Activated CD8-positive, alpha-beta memory T cell treated with anti-CD3 and anti-CD28 coated beads for 4 hours (primary cell): ENCODE measurements around the gene LRRC1.
"Not testable (repeated sequence)": the region's sequence is repeated elsewhere in the genome, so short reads cannot be mapped to it uniquely, and the experiment has no call there.

Source experiments
- DNase-seq, 2 donors: peaks; one replicate each; pipeline ENCODE4 v3.0.0-alpha.2; 2020; ENCODE audit warnings: low read depth in 2 of 2

Gene LRRC1

GRCh38 chr6:53792973-53793317 is 1.9 kb upstream of the LRRC1 start:
- DNase-seq, result no peak

- peak in 1 of 2 donors; percentile 5 for DNase-seq
These were observed 1.3 kb upstream of the LRRC1 start for GRCh38 chr6:53793318-53794136.

DNA sequence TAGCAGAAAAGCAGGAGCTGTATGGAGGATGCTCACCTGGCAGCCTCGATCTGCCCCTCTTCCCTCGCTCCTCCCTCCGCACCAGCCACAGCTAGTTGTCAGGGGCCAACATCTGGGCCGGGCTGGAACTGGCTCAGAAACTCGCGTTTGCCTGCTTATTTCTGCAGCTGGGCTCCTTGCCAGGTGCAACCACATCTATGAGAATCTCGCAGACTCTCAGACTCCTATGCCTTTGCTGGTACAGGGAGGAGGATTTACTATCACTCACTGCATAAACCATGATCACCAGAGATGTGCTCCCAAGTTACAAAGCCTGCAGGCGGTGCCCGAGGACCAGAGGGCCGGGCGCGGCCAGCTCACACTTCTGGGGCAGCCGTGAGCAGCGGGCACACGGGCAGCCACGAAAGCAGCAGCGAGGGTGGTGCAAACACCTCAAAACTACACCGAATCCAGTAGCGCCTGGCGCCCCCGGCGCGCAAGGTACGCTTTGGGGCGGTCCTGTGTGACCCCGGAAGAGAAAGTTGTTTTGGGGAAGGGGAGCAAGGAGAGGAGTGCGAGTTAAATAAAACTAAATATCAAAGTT is 577 bp upstream of the LRRC1 start:
- peak in 1 of 2 donors; percentile 13 for DNase-seq

DNA sequence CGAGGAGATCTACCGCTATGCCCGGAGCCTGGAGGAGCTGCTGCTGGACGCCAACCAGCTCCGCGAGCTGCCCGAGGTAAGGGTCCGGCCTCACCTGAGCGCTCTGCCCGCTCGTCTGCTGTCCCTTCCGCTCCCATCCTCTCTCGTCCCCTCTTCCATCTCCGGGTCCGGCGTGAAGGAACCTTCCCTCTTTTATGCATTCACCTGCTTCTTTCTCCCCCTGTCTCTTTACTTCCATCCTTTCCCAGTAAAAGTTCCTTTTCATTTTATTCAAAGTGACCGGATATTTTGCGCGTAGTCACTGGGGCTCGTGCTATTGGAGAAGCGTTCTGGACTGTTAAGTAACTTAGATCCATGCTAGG is 516 bp downstream of the LRRC1 start:
- DNase-seq, result no peak

DNA sequence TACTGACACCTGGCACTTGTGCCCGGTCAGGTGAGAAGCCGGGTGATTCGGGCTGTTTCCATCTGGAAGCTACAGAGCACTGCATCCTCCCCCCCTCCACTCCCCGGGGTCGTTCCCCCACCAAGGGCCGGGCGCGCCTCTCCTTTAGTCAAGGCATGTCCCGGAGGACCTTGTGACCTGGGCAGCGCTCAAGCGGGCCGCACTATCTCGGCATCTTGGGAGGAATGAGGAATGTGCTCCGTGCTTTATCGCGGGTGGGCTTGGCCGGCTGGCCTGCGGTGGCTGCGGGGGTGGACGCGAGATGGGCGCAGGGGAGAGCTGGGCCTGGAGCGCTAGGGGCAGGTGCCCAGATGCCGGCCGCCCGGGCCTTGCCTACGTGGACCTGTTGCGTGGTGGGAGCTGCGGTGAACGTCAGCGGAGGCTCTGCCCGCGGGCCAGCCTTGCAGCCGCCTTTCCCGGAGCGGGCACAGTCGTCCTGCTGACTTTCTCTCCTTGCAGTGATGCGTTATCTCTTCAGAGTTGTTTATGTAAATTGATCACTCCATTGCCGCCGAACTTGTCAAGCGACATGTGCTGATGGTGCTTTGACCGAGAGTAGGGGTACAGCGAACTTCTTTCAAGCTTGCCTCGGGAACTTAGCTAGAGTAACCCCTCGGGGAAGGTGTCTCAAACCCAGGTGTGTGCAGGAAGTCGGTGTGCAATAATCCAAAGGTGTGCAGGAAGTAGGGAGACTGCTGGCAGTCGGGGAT is 1.1 kb downstream of the LRRC1 start:
- DNase-seq, result no peak

GRCh38 chr6:53796451-53796780 is 1.6 kb downstream of the LRRC1 start:
- no peak for DNase-seq

GRCh38 chr6:53796791-53797190 is 2.0 kb downstream of the LRRC1 start:
- DNase-seq, result no peak

GRCh38 chr6:53797304-53797703 is 2.5 kb downstream of the LRRC1 start:
- DNase-seq, result no peak

- DNase-seq, result no peak
These were observed 4.5 kb downstream of the LRRC1 start for GRCh38 chr6:53799340-53799739.

DNA sequence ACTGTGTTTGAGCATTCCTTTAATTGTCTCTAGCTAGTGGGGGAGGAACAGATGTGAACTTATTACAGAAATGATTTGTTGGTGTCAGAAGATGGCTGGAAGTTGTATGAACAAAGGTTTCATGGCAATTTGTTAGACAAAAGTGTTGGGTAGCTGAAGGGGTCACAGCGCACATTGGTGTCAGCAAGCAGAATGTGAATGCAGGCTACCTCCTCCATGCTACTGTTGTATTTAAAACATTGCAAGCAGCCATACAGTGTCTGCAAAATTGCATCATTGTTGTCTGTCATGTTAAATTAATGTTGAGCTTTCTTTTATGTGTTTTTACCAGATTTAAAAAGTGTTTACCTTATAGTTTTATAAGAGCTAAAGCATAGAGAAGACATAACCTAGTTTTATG is 6.2 kb downstream of the LRRC1 start:
- DNase-seq, result no peak

- no peak for DNase-seq
These were observed 7.8 kb downstream of the LRRC1 start for GRCh38 chr6:53802582-53802981.

DNA sequence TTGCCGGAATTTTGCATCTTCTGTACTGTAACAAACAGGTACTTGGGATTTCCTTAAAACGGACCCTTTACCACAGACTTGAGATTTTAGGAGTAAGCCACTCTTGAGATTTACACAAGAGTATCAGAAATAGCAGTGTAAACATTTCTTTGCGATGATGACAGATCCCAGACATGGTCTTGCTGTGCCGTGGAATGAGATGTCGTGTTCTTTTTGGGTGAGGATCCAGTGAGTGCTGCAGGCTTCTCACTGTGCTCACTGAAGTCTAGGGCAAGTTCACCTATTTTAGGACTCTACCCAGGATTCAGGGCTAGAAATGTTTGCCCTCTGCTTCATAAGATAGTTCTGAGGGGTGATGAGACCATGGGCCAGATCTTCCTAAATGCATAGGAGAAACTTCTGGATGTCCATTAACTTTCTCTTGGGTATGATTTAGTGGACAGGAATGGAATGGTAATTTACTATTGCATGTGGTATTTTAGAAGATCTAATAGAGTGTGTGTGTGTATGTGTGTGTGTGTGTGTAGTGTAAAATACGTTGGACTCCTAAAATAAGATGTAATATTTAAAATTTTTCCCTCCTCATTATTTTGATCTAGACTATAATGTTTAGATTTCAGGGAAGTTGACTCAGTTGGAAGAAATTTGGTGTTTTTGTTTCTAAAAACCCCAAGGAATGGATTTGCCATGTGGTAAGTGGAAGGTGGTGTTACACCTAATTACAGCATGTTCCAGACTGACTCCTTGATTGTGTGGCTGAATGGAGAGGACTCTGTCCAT is 8.5 kb downstream of the LRRC1 start:
- DNase-seq, result no peak

GRCh38 chr6:53805016-53805415 is 10.2 kb downstream of the LRRC1 start:
- no peak for DNase-seq

DNA sequence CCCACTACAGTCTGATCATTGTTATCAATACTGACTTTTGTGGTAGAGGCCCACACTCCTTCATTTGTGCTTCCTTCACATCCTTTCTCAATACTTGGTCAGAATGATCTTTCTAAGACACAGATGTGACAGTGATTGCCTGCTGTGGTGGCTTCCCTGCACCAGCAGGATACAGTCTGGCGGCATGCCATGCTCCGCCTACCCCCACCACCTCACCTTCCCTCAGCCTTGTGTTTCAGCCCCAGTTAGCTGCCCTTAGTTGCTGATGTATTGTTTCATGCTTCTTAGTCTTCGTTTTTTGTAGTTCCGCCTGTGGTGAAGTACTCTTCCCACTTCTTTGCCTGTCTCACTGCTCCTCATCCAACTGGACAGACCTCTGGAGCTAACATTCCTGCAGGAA is 10.9 kb downstream of the LRRC1 start:
- DNase-seq, result no peak

DNA sequence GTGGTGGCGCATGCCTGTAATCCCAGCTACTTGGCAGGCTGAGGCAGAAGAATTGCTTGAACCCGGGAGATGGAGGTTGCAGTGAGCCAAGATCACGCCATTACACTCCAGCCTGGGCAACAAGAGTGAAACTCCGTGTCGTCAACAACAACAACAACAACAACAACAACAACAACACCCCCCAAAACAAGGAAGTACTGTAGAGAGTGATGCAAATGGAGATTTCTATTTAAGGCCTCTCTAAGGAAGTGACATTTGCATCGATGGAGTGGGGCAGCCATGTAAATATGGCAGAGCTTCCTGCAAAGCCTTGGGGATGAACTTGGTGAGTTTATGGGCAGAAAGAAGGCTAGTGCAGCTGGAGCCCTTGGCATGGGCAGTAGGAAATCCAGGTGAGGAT is 12.8 kb downstream of the LRRC1 start:
- DNase-seq, result not testable (repeated sequence)

GRCh38 chr6:53808302-53808881 is 13.6 kb downstream of the LRRC1 start:
- no peak for DNase-seq

GRCh38 chr6:53809691-53810090 is 14.9 kb downstream of the LRRC1 start:
- DNase-seq, result no peak

- DNase-seq, result no peak
These were observed 16.3 kb downstream of the LRRC1 start for GRCh38 chr6:53811082-53811481.

DNA sequence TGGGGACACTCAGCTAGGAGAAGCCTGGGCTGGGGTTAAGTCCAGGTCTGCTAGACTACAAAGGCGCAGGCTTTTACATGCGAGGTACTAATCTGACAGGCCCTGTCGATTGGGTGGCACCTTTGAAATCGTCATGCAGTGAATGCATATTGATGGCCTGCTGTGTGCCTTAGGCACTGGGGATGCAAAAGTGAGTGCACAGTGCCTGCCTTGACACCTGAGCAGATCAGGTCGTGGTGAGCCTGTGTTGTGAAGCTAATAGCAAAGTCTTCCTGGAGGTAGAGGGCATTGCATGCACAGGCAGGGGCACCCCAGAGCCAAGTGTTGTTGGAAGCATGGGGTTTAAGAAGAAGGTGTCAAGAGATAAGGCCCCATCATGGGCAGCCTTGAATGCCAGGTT is 16.9 kb downstream of the LRRC1 start:
- no peak for DNase-seq

DNA sequence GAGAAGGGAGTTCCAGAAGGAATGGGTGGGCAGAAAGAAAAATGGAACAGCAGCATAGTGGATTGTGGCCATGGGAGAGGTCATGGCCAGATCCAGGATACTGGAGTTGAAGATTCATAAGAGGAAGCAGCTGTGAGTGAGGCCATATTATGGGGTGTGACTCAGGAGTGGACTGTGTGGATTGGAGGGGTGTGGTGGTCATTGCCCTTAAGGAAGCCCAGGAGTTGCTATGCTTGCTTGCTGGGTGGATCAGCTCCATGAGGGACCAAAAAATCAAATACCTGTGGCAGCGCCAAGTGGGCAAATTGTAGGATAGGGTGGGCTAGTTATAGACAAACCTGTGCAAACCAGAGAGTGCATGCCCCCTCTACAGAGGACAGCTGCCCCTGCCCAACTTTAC is 18.3 kb downstream of the LRRC1 start:
- DNase-seq, result no peak

GRCh38 chr6:53813801-53814200 is 19.0 kb downstream of the LRRC1 start:
- no peak for DNase-seq

DNA sequence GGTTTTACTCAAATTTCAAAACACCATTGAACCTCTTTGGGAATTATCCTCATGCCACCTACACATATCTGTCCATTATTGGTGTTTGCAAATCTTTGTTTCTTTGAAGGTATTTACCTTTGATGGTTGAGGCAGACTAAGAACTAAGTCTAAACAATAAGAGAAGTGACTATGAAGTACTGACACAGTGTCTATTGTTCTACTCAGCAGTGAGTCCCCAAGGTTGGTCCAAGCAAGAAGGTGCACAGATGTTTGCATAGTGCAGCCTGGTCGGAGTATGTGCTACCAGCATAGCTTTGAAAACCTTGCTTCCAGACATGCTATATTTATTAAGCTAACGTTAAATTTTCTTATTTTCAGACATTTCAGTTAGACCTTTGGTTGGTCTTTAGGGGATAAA is 19.5 kb downstream of the LRRC1 start:
- no peak for DNase-seq
